ENCODE results near the gene RAI1. TPM values are rescaled to one million over a fixed set of nuclear protein-coding genes. Genes with fewer than 3 reads are reported as not detected.

RAI1 gene
- total RNA-seq, 1 donor from 2014 or later, result 39.1 TPM

DNA sequence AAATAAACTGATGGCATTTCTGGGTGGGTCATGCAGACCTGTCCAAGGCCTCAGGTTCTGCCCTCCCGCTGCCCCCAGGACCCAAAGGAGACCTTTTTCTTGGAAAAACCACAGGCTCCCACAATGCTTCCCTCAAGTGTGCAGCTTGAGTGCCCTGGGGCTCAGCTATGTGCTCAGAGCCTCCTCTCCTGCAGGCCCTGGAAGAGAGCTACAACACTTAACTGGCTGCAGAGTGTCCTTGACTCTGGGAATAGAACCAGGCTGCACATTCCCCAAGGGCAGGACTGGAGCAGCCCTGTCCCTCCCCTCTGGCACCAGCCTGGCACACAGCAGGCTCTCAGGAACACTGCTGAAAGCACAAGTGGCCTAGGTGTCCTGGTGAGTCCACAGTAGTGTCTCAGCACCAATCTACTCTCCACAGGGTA is 160.4 kb downstream of the RAI1 start:
- Histone ChIP-seq H3K4me2 (ENCODE audit: low read length) (no peak overlapping the region), H2AFZ (ENCODE audit: low read depth, low read length) (no peak overlapping the region), H3K27ac (ENCODE audit: low read depth, low read length) (no peak overlapping the region), H3K36me3 (ENCODE audit: insufficient read depth, low read length) (no peaks in the 10 kb centered on the region), H3K27me3 (ENCODE audit: insufficient read depth, low read length) (no peaks in the 10 kb centered on the region), H3K9ac (ENCODE audit: low read length) (no peak overlapping the region), H4K20me1 (ENCODE audit: insufficient read depth, low read length) (no peaks in the 10 kb centered on the region), H3K9me3 (ENCODE audit: insufficient read depth, low read depth, low read length) (no peaks in the 10 kb centered on the region), H3K4me1 (ENCODE audit: insufficient read depth, low read length) (peaks cover 35% of the 10 kb centered on the region), H3K4me3 (ENCODE audit: insufficient read depth, low read depth, low read length) (no peak overlapping the region), H3K79me2 (ENCODE audit: insufficient read depth, low read length) (peaks cover 2% of the 10 kb centered on the region)
- H3K4me3 Mint-ChIP-seq (ENCODE audit: unreplicated experiment), result no peak overlapping the region
- peaks cover 2% of the 10 kb centered on the region for H3K36me3 Mint-ChIP-seq (ENCODE audit: low read depth, unreplicated experiment)
- H3K9me3 Mint-ChIP-seq (ENCODE audit: unreplicated experiment), result no peaks in the 10 kb centered on the region
- TF ChIP-seq EZH2 (IDR thresholded peaks at IDR 0.05; ENCODE audit: insufficient read depth, low read length), result no peak
- TF ChIP-seq, protein P1, sequence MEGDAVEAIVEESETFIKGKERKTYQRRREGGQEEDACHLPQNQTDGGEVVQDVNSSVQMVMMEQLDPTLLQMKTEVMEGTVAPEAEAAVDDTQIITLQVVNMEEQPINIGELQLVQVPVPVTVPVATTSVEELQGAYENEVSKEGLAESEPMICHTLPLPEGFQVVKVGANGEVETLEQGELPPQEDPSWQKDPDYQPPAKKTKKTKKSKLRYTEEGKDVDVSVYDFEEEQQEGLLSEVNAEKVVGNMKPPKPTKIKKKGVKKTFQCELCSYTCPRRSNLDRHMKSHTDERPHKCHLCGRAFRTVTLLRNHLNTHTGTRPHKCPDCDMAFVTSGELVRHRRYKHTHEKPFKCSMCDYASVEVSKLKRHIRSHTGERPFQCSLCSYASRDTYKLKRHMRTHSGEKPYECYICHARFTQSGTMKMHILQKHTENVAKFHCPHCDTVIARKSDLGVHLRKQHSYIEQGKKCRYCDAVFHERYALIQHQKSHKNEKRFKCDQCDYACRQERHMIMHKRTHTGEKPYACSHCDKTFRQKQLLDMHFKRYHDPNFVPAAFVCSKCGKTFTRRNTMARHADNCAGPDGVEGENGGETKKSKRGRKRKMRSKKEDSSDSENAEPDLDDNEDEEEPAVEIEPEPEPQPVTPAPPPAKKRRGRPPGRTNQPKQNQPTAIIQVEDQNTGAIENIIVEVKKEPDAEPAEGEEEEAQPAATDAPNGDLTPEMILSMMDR (IDR thresholded peaks at IDR 0.05; ENCODE audit: insufficient read depth, low read depth, low read length), result no peak
- no peak overlapping the region for H3K27ac Mint-ChIP-seq (ENCODE audit: unreplicated experiment)
- FAIRE-seq (no peak), DNase-seq (ENCODE audit: low read depth) (no peak)
- peaks cover 26% of the 10 kb centered on the region for H3K4me1 Mint-ChIP-seq (ENCODE audit: low read depth, unreplicated experiment)
- no peaks in the 10 kb centered on the region for H3K27me3 Mint-ChIP-seq (ENCODE audit: low read depth, unreplicated experiment)

GRCh38 chr17:17842111-17842876 is 161.0 kb downstream of the RAI1 start:
- Histone ChIP-seq H2AFZ (ENCODE audit: low read depth, low read length) (no peak overlapping the region), H3K27ac (ENCODE audit: low read depth, low read length) (no peak overlapping the region), H4K20me1 (ENCODE audit: insufficient read depth, low read length) (no peaks in the 10 kb centered on the region), H3K27me3 (ENCODE audit: insufficient read depth, low read length) (no peaks in the 10 kb centered on the region), H3K4me1 (ENCODE audit: insufficient read depth, low read length) (peaks cover 31% of the 10 kb centered on the region), H3K36me3 (ENCODE audit: insufficient read depth, low read length) (no peaks in the 10 kb centered on the region), H3K4me3 (ENCODE audit: insufficient read depth, low read depth, low read length) (no peak overlapping the region), H3K9me3 (ENCODE audit: insufficient read depth, low read depth, low read length) (no peaks in the 10 kb centered on the region), H3K4me2 (ENCODE audit: low read length) (no peak overlapping the region), H3K79me2 (ENCODE audit: insufficient read depth, low read length) (no peaks in the 10 kb centered on the region), H3K9ac (ENCODE audit: low read length) (no peak overlapping the region)
- H3K4me3 Mint-ChIP-seq (ENCODE audit: unreplicated experiment), result no peak overlapping the region
- no peak for TF ChIP-seq EZH2 (IDR thresholded peaks at IDR 0.05; ENCODE audit: insufficient read depth, low read length)
- TF ChIP-seq, protein P1 (IDR thresholded peaks at IDR 0.05; ENCODE audit: insufficient read depth, low read depth, low read length), result no peak
- FAIRE-seq (no peak), DNase-seq (ENCODE audit: low read depth) (no peak)
- H3K9me3 Mint-ChIP-seq (ENCODE audit: unreplicated experiment), result no peaks in the 10 kb centered on the region
- H3K4me1 Mint-ChIP-seq (ENCODE audit: low read depth, unreplicated experiment), result peaks cover 24% of the 10 kb centered on the region
- H3K27ac Mint-ChIP-seq (ENCODE audit: unreplicated experiment), result no peak overlapping the region
- no peaks in the 10 kb centered on the region for H3K27me3 Mint-ChIP-seq (ENCODE audit: low read depth, unreplicated experiment)
- H3K36me3 Mint-ChIP-seq (ENCODE audit: low read depth, unreplicated experiment), result peaks cover 2% of the 10 kb centered on the region

- no peaks in the 10 kb centered on the region for H3K9me3 Mint-ChIP-seq (ENCODE audit: unreplicated experiment)
- Histone ChIP-seq H2AFZ (ENCODE audit: low read depth, low read length) (no peak overlapping the region), H3K4me3 (ENCODE audit: insufficient read depth, low read depth, low read length) (no peak overlapping the region), H3K27me3 (ENCODE audit: insufficient read depth, low read length) (no peaks in the 10 kb centered on the region), H3K9ac (ENCODE audit: low read length) (no peak overlapping the region), H3K27ac (ENCODE audit: low read depth, low read length) (no peak overlapping the region), H3K4me2 (ENCODE audit: low read length) (no peak overlapping the region), H3K4me1 (ENCODE audit: insufficient read depth, low read length) (peaks cover 23% of the 10 kb centered on the region), H3K79me2 (ENCODE audit: insufficient read depth, low read length) (no peaks in the 10 kb centered on the region), H3K36me3 (ENCODE audit: insufficient read depth, low read length) (no peaks in the 10 kb centered on the region), H4K20me1 (ENCODE audit: insufficient read depth, low read length) (no peaks in the 10 kb centered on the region), H3K9me3 (ENCODE audit: insufficient read depth, low read depth, low read length) (no peaks in the 10 kb centered on the region)
- no peaks in the 10 kb centered on the region for H3K27me3 Mint-ChIP-seq (ENCODE audit: low read depth, unreplicated experiment)
- H3K4me1 Mint-ChIP-seq (ENCODE audit: low read depth, unreplicated experiment), result peaks cover 17% of the 10 kb centered on the region
- no peak for FAIRE-seq
- H3K4me3 Mint-ChIP-seq (ENCODE audit: unreplicated experiment), result no peak overlapping the region
- TF ChIP-seq EZH2 (IDR thresholded peaks at IDR 0.05; ENCODE audit: insufficient read depth, low read length), result no peak
- TF ChIP-seq, protein P1 (IDR thresholded peaks at IDR 0.05; ENCODE audit: insufficient read depth, low read depth, low read length), result no peak
- H3K27ac Mint-ChIP-seq (ENCODE audit: unreplicated experiment), result no peak overlapping the region
- no peak for DNase-seq (ENCODE audit: low read depth)
- H3K36me3 Mint-ChIP-seq (ENCODE audit: low read depth, unreplicated experiment), result peaks cover 2% of the 10 kb centered on the region
These were observed 161.8 kb downstream of the RAI1 start for GRCh38 chr17:17843096-17843495.
